Measurements from ENCODE around the gene SNAPC2. TPM values are rescaled to one million over a fixed set of nuclear protein-coding genes. Genes with fewer than 3 reads are reported as not detected.

The SNAPC2 gene
- total RNA-seq, 2 experiments from 2014 or later = 9.9 to 10.9 TPM

GRCh38 chr19:7904074-7905020, 15.8 kb upstream of the SNAPC2 start:
- peaks cover 29% of the 10 kb centered on the region for H3K36me3 ChIP-seq (ENCODE audit: insufficient read depth, low read length)
- Mint-ChIP-seq H3K4me1 (ENCODE audit: low read depth) (peaks cover 26% of the 10 kb centered on the region), H3K27ac (peak overlapping the region; percentile 89), H3K36me3 (ENCODE audit: low read depth) (peaks cover 26% of the 10 kb centered on the region), H3K9me3 (no peaks in the 10 kb centered on the region), H3K27me3 (peaks cover 6% of the 10 kb centered on the region), H3K4me3 (peak overlapping the region; percentile 91)
- peak overlapping the region; percentile 68 to 87 for H3K27ac ChIP-seq (ENCODE audit: low read depth in 1 of 2, low read length in 2 of 2)
- POLR2A ChIA-PET = interaction anchor here (0.7 to 2.2 kb wide), 15 partner anchors 8 to 555 kb away, joined by 3 to 116 read pairs (median 4); partner anchors contain the start of genes ARHGEF18, PET100, PNPLA6 and SNAPC2
- TF ChIP-seq CTCF (IDR thresholded peaks at IDR 0.05) = no peak
- no peaks in the 10 kb centered on the region for H3K9me3 ChIP-seq (ENCODE audit: control insufficient read depth in 1 of 2, insufficient read depth in 1 of 2, low read length in 2 of 2)
- CTCF ChIA-PET = interaction anchor here (0.6 to 3.5 kb wide), 13 partner anchors 12 to 1544 kb away, joined by 3 to 26 read pairs (median 4); partner anchors contain the start of genes PRR36, SNAPC2, TIMM44 and TRAPPC5
- H3K4me1 ChIP-seq (ENCODE audit: insufficient read depth, low read length) = peaks cover 55% of the 10 kb centered on the region
- no peaks in the 10 kb centered on the region for H3K27me3 ChIP-seq (ENCODE audit: control insufficient read depth in 1 of 2, insufficient read depth in 2 of 2, low read length in 2 of 2)
- intact Hi-C loops (cut with DNase I, micrococcal nuclease) = loop anchor here in 1 of 2 experiments (1.0 to 10.0 kb wide), 3 partner anchors 16 to 370 kb away; partner anchors contain the start of genes PNPLA6, SNAPC2 and TIMM44
- peak overlapping the region; percentile 85 for H3K4me3 ChIP-seq (ENCODE audit: low read length)
- ATAC-seq (ENCODE audit: poor library complexity) = peak; percentile 62
- peak in 8 of 14 experiments; percentile 30 to 93 (median 68) for DNase-seq

DNA sequence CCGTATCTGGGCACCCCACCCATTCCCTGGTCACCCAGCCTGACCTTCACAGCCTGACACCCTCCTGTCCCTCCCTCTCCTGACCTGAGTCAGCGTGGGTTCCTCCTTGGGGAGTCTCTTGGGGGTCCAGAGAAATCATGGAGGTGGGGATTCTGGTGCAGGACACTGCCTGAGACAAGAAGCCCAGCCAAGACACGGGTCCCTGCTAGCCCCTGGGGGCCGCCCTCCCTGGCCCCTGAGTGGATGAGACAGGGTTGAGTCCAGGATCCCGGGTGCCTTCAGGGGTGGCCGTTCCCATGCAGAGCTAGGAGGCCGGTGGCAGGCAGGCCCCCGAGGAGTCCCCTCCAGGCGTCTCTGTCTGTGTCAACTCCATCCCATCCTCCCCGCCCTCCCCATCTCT, 14.9 kb upstream of the SNAPC2 start:
- no peaks in the 10 kb centered on the region for H3K9me3 Mint-ChIP-seq
- Histone ChIP-seq H3K4me3 (ENCODE audit: low read length) (no peak overlapping the region), H3K27me3 (ENCODE audit: control insufficient read depth in 1 of 2, insufficient read depth in 2 of 2, low read length in 2 of 2) (no peaks in the 10 kb centered on the region), H3K9me3 (ENCODE audit: control insufficient read depth in 1 of 2, insufficient read depth in 1 of 2, low read length in 2 of 2) (no peaks in the 10 kb centered on the region), H3K4me1 (ENCODE audit: insufficient read depth, low read length) (peaks cover 55% of the 10 kb centered on the region), H3K27ac (ENCODE audit: low read depth in 1 of 2, low read length in 2 of 2) (no peak overlapping the region), H3K36me3 (ENCODE audit: insufficient read depth, low read length) (peaks cover 36% of the 10 kb centered on the region)
- H3K4me3 Mint-ChIP-seq = peak overlapping the region; percentile 91
- ChIA-PET POLR2A (interaction anchor here (1.7 kb wide), 1 partner anchor 16 kb away, joined by 4 read pairs; the partner anchor contains the start of gene SNAPC2), CTCF (no interaction called here)
- TF ChIP-seq CTCF (IDR thresholded peaks at IDR 0.05) = no peak
- peak in 1 of 14 experiments; percentile 37 for DNase-seq
- peaks cover 26% of the 10 kb centered on the region for H3K36me3 Mint-ChIP-seq (ENCODE audit: low read depth)
- H3K27ac Mint-ChIP-seq = peak overlapping the region; percentile 89
- intact Hi-C loops (cut with DNase I, micrococcal nuclease) = loop anchor here in 1 of 2 experiments (10.0 kb wide), 1 partner anchor 370 kb away; the partner anchor contains the start of gene PNPLA6
- H3K27me3 Mint-ChIP-seq = peaks cover 6% of the 10 kb centered on the region
- peaks cover 26% of the 10 kb centered on the region for H3K4me1 Mint-ChIP-seq (ENCODE audit: low read depth)
- no peak for ATAC-seq (ENCODE audit: poor library complexity)

- CTCF ChIA-PET = no interaction called here
- intact Hi-C loops (cut with DNase I, micrococcal nuclease) = loop anchor here in 1 of 2 experiments (10.0 kb wide), 1 partner anchor 371 kb away; the partner anchor contains the start of gene PNPLA6
- H3K27me3 Mint-ChIP-seq = peaks cover 6% of the 10 kb centered on the region
- H3K4me1 Mint-ChIP-seq (ENCODE audit: low read depth) = peaks cover 26% of the 10 kb centered on the region
- TF ChIP-seq CTCF (IDR thresholded peaks at IDR 0.05) = no peak
- POLR2A ChIA-PET = interaction anchor here (1.7 kb wide), 1 partner anchor 15 kb away, joined by 4 read pairs; the partner anchor contains the start of gene SNAPC2
- no peaks in the 10 kb centered on the region for H3K9me3 Mint-ChIP-seq
- H3K27me3 ChIP-seq (ENCODE audit: control insufficient read depth in 1 of 2, insufficient read depth in 2 of 2, low read length in 2 of 2) = no peaks in the 10 kb centered on the region
- peak overlapping the region; percentile 89 for H3K27ac Mint-ChIP-seq
- H3K4me3 ChIP-seq (ENCODE audit: low read length) = no peak overlapping the region
- H3K4me1 ChIP-seq (ENCODE audit: insufficient read depth, low read length) = peaks cover 55% of the 10 kb centered on the region
- no peak for ATAC-seq (ENCODE audit: poor library complexity)
- DNase-seq = peak in 1 of 14 experiments; percentile 37
- H3K36me3 ChIP-seq (ENCODE audit: insufficient read depth, low read length) = peaks cover 42% of the 10 kb centered on the region
- no peak overlapping the region for H3K27ac ChIP-seq (ENCODE audit: low read depth in 1 of 2, low read length in 2 of 2)
- peaks cover 32% of the 10 kb centered on the region for H3K36me3 Mint-ChIP-seq (ENCODE audit: low read depth)
- no peaks in the 10 kb centered on the region for H3K9me3 ChIP-seq (ENCODE audit: control insufficient read depth in 1 of 2, insufficient read depth in 1 of 2, low read length in 2 of 2)
- H3K4me3 Mint-ChIP-seq = peak overlapping the region; percentile 91
Measured at GRCh38 chr19:7905859-7906258, 14.3 kb upstream of the SNAPC2 start.
